ENCODE measurements around the gene ZNF230. TPM values are rescaled to one million over a fixed set of nuclear protein-coding genes. Genes with fewer than 3 reads are reported as not detected.

Gene ZNF230
- total and polyA plus RNA-seq, 4 donors = 1.3 to 4.3 (median 1.8) TPM

GRCh38 chr19:44032001-44032610 is 29.3 kb downstream of the ZNF230 start:
- no peak for DNase-seq (ENCODE audit: low spot score)
- 94% methylated on average over 1 of the region's 1 CpG for WGBS
- Histone ChIP-seq H3K4me3 (ENCODE audit: low read depth in 1 of 3, low read length in 3 of 3) (peak overlapping the region in 2 of 3 donors; percentile 30 to 62), H3K4me1 (ENCODE audit: control insufficient read depth in 4 of 4, insufficient read depth in 4 of 4, low read length in 3 of 4) (no peaks in the 10 kb centered on the region), H3K27me3 (ENCODE audit: control insufficient read depth in 4 of 4, insufficient read depth in 4 of 4, low read length in 3 of 4) (no peaks in the 10 kb centered on the region), H3K9ac (ENCODE audit: low read depth in 1 of 2, low read length in 2 of 2) (no peak overlapping the region), H3K36me3 (ENCODE audit: control insufficient read depth in 4 of 4, insufficient read depth in 3 of 4, low read depth in 1 of 4, low read length in 3 of 4) (peaks cover 17 to 56% (median 55%) of the 10 kb centered on the region in 4 donors), H3K9me3 (ENCODE audit: control insufficient read depth in 4 of 4, low read length in 3 of 4) (peaks cover 42 to 82% (median 74%) of the 10 kb centered on the region in 4 donors), H3K27ac (ENCODE audit: low read depth in 1 of 2, low read length in 2 of 2) (no peak overlapping the region)
- TF ChIP-seq EGR1 (IDR thresholded peaks at IDR 0.05; ENCODE audit: low read depth in 2 of 2) (no peak), JUND (IDR thresholded peaks at IDR 0.05) (no peak), GABPA (IDR thresholded peaks at IDR 0.05 in 1 of 2, conservative IDR thresholded peaks at IDR 0.05 in 1 of 2) (no peak), FOXA2 (IDR thresholded peaks at IDR 0.05) (no peak), RXRA (IDR thresholded peaks at IDR 0.05) (no peak), FOXA1 (IDR thresholded peaks at IDR 0.05) (no peak), HNF4G (IDR thresholded peaks at IDR 0.05) (no peak), SP1 (IDR thresholded peaks at IDR 0.05) (no peak), YY1 (IDR thresholded peaks at IDR 0.05) (no peak), TAF1 (conservative IDR thresholded peaks at IDR 0.05) (no peak)

- no peak overlapping the region for H3K4me3 ChIP-seq (ENCODE audit: low read depth in 1 of 3, low read length in 3 of 3)
- no peaks in the 10 kb centered on the region for H3K4me1 ChIP-seq (ENCODE audit: control insufficient read depth in 4 of 4, insufficient read depth in 4 of 4, low read length in 3 of 4)
- DNase-seq (ENCODE audit: low spot score) = no peak
- peaks cover 4 to 54% (median 33%) of the 10 kb centered on the region in 4 donors for H3K9me3 ChIP-seq (ENCODE audit: control insufficient read depth in 4 of 4, low read length in 3 of 4)
- no peak for TF ChIP-seq SP1 (IDR thresholded peaks at IDR 0.05)
- TF ChIP-seq FOXA1 (IDR thresholded peaks at IDR 0.05) = no peak
- TF ChIP-seq ZBTB33 (IDR thresholded peaks at IDR 0.05) = no peak
- TF ChIP-seq MAX (IDR thresholded peaks at IDR 0.05) = no peak
- no peaks in the 10 kb centered on the region for H3K36me3 ChIP-seq (ENCODE audit: control insufficient read depth in 4 of 4, insufficient read depth in 3 of 4, low read depth in 1 of 4, low read length in 3 of 4)
- no peak overlapping the region for H3K27ac ChIP-seq (ENCODE audit: low read depth in 1 of 2, low read length in 2 of 2)
- H3K9ac ChIP-seq (ENCODE audit: low read depth in 1 of 2, low read length in 2 of 2) = no peak overlapping the region
- H3K27me3 ChIP-seq (ENCODE audit: control insufficient read depth in 4 of 4, insufficient read depth in 4 of 4, low read length in 3 of 4) = peaks cover 0 to 3% (median 0%) of the 10 kb centered on the region in 4 donors
- 66% methylated on average over 2 of the region's 2 CpGs for WGBS
Observed at GRCh38 chr19:44042147-44042546, 39.4 kb downstream of the ZNF230 start.

DNA sequence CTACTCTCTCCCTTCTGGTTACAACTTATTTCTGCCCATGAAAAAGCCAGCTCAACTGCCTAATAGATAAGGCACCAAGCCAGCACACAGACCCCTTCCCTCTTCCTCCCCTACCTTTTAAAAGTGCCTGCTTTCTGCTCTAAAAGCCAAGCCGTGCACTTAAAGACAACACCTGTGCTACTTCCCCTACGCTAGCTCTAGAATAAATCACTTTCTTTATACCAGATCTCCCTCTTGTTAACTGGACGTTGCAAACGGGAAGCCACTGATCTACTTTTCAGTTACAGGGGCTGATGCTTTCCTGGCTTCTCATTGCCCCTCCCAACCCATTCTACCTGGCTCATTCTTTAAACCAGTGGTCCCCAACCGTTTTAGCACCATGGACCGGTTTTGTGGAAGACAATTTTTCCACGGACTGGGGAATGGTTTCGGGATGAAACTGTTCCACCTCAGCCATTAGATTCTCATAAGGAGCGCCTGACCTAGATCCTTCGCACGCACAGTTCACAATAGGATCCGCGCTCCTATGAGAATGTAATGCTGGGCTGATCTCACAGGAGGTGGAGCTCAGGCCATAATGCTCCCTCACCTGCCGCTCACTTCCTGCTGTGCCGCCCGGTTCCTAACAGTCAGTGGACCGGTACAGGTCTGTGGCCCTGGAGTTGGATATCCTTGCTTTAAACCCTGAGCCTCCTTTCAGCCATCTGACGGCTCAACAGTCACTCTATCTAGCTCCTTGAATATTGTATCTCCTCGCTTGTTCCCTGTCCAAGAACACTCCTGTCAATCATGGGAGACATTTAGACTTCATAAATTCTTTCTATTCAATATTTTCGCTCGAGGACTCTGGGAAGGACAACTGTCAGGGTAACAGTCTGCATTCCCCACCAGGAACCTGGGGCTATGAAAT is 48.2 kb downstream of the ZNF230 start:
- peaks cover 3 to 37% (median 23%) of the 10 kb centered on the region in 4 donors for H3K9me3 ChIP-seq (ENCODE audit: control insufficient read depth in 4 of 4, low read length in 3 of 4)
- WGBS = 16% methylated on average over 21 of the region's 21 CpGs
- H3K27me3 ChIP-seq (ENCODE audit: control insufficient read depth in 4 of 4, insufficient read depth in 4 of 4, low read length in 3 of 4) = peaks cover 0 to 2% (median 1%) of the 10 kb centered on the region in 4 donors
- peak overlapping the region in 1 of 2 donors; percentile 56 for H3K9ac ChIP-seq (ENCODE audit: low read depth in 1 of 2, low read length in 2 of 2)
- peaks cover 0 to 18% (median 15%) of the 10 kb centered on the region in 4 donors for H3K4me1 ChIP-seq (ENCODE audit: control insufficient read depth in 4 of 4, insufficient read depth in 4 of 4, low read length in 3 of 4)
- peaks cover 0 to 13% (median 9%) of the 10 kb centered on the region in 4 donors for H3K36me3 ChIP-seq (ENCODE audit: control insufficient read depth in 4 of 4, insufficient read depth in 3 of 4, low read depth in 1 of 4, low read length in 3 of 4)
- H3K27ac ChIP-seq (ENCODE audit: low read depth in 1 of 2, low read length in 2 of 2) = peak overlapping the region; percentile 21 to 60
- H3K4me3 ChIP-seq (ENCODE audit: low read depth in 1 of 3, low read length in 3 of 3) = peak overlapping the region; percentile 78 to 99 (median 87)
- peak; percentile 38 for DNase-seq (ENCODE audit: low spot score)
- TF ChIP-seq MAX (IDR thresholded peaks at IDR 0.05) = no peak
- TF ChIP-seq HNF4A (conservative IDR thresholded peaks at IDR 0.05) = no peak
- TF ChIP-seq FOXA1 (IDR thresholded peaks at IDR 0.05) = no peak
- no peak for TF ChIP-seq REST (IDR thresholded peaks at IDR 0.05)
- no peak for TF ChIP-seq YY1 (IDR thresholded peaks at IDR 0.05)
- no peak for TF ChIP-seq HNF4G (IDR thresholded peaks at IDR 0.05)
- TF ChIP-seq TAF1 (conservative IDR thresholded peaks at IDR 0.05) = no peak
- TF ChIP-seq FOXA2 (IDR thresholded peaks at IDR 0.05) = no peak
- TF ChIP-seq JUND (IDR thresholded peaks at IDR 0.05) = no peak
- no peak for TF ChIP-seq ZBTB33 (IDR thresholded peaks at IDR 0.05)
- no peak for TF ChIP-seq RXRA (IDR thresholded peaks at IDR 0.05)
- no peak for TF ChIP-seq NR2F2 (IDR thresholded peaks at IDR 0.05)
